GM19395 (cell line): ENCODE measurements around the gene CUX1.
"Not testable (repeated sequence)": the region's sequence is repeated elsewhere in the genome, so short reads cannot be mapped to it uniquely, and the experiment has no call there.

ENCODE experiments used
- ATAC-seq: cut with Tn5 transposase; IDR thresholded peaks from one replicate; pipeline ENCODE4 v1.9.1; 2021; ENCODE audit warnings: mild to moderate bottlenecking, moderate library complexity; ENCODE audit not compliant: unreplicated experiment

Gene CUX1

DNA sequence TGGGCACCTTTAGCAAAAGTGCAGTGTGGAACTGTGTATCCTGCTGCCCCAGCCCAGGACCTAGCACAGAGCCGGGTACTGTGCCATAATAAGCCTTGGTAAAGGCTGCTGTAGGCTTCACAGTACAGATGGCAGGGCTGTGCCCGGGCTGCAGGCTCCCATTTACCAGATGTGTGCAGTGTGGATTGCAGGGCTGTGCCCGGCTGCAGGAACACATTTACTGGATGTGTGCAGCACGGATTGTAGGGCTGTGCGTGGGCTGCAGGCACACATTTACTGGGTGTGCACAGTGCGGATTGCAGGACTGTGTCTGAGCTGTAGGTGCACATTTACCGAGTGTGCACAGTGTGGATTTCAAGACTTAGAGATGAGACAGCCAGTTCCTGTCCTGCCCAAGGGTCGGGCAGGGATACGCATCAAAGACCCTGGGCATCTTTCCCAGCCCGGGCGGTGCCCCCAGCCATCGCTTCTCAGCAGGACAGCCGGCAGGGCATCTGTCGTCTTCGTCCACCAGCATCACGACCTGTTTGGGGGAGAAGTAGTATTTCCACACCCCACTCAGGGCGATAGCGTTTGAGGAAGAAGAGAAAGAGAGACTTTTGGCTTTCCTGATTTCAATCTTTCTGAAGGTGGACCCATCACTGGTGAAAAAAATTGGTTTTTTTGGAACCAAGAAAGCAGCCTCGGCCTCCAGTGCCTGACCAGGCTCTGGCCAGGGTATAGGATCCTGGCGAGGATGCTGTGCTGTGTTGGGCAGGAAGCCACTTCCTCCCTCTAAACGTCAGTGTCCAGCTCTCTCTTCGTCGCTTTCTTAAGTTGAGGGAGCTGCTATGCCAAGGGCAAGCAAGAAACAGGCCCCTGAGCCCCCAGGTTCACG lies 180.8 kb downstream of the CUX1 start:
- ATAC-seq: no peak

DNA sequence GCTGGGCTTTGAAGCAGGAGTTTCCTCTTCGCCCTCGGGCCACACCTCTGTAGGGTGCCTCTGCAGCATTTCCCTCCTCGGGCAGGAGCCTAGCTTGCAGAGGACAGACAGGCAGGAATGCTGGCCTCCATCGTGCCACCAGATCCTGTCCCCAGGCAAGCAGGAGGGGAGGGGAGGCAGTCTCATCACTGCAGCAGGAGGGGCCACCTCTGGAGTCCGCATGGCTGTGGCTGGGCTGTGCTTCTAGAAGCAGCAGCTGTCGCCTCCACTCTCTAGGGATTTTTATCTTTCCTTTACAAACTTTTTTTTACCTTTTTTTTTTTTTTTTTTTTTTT lies 181.4 kb downstream of the CUX1 start:
- no peak for ATAC-seq

DNA sequence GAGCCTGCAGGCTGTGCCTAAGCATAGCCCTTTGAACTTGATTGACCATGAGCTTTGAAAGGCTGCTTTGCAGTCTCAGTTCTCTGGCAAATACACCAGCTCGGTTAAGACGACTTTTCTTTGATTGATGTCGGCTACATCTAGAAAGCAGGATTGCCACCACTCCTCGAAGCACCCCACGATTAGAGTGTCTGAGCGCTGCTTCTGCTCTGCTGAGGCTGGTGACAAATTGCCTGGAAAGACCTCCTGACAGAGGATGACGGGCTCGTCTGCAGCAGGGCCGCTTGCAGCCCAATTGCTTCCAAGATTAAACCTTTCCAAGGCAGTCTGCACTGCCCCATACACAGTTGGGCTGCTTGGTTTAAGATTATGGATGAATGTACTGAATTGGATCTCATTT lies 182.0 kb downstream of the CUX1 start:
- no peak for ATAC-seq

DNA sequence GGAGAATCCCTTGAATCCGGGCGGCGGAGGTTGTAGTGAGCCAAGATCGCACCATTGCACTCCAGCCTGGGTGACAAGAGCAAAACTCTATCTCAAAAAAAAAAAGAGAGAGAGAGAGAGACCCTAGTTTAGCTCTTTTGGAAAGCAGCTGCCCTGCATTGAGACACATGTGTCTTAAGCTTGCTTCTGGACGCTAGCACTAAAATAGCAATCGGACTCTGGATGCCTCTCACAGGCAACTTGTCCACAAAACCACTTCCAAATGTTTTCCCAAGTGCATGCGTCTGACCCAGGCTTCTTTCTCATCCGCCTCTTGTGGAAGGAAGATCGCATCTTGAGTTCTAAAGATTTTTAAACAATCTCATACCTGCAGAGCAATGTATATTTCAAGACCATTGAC lies 182.7 kb downstream of the CUX1 start:
- ATAC-seq: no peak

DNA sequence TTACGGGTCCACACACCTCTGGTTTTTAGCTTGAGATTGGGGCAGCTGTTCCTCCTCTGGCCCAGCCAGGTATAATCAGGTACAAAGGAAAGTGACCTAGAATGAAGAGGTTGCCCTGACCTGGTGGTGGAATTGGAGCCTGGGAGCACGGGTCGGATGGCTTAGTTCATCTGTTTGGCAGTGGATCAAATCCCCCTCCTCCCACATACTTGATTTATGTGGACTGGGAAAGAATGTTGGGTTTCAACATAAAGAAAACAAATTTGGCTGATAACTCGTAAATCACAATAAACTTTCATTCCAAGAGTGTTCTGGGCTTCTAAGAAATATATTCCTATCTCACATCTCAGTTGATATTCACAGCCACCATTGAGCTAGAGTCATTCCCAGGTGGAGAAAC lies 186.8 kb downstream of the CUX1 start:
- no peak for ATAC-seq

DNA sequence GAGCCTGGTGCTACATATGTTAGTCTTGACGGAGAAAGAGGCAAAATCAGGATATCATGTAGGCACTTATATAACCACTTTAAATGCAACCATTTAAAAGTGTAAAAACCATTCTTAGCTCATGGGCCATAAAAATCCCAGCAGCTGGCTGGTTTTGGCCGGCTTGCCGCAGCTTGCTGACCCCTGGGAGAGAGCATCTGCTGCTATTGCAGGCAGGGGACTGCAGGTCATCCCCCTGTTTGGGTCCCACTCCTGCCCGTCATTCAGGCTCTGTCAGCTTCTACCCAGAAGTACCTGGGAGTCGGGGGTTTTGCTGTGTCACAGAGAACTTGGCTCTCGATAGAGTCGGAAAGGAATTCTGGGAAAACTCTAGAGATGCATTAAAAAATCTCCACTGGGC lies 187.4 kb downstream of the CUX1 start:
- no peak for ATAC-seq

DNA sequence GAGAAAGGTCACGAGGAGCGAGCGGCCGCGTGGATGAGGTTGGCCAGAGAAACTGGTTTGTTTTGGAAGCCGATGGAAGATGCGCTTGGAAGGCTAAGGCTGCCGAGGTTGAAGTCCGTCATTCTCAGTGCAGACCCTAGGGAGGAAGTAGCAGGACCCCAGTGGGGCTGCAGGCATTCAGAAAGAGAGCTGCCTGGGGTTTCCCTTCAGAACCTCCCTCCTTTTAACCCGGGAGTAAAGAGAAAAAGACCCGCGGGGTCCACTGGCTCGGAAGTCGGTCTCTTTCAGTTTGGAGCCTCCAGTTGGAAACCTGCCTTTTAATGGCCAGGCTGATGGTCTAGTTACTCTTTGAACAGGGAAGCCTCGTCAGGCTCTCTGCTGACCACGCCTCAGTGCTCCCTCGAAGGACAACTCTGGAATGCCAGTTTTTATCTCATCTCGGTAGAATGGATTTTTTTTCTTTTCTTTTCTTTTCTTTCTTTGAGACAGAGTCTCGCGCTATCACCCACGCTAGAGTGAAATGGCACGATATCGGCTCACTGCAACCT lies 188.6 kb downstream of the CUX1 start:
- ATAC-seq: no peak

DNA sequence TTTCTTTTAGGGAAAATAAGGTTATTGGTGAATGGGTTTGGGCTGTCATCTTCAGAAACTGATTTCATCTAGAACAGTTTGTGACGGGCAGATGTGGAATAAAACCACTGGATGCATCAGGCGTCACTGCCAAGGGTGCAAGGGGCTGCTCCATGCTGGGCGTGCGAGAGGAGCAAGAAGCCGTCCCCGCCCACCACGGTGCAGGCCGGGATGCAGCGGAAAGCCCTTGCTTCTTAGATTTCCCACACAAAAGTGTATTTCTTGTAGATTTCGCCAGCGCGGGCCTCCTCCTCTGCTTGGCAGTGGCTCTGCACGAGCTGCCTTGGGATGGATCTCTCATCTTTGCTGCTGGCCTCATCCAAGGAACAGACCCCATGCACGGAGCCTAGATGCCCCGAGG lies 189.3 kb downstream of the CUX1 start:
- ATAC-seq: no peak

DNA sequence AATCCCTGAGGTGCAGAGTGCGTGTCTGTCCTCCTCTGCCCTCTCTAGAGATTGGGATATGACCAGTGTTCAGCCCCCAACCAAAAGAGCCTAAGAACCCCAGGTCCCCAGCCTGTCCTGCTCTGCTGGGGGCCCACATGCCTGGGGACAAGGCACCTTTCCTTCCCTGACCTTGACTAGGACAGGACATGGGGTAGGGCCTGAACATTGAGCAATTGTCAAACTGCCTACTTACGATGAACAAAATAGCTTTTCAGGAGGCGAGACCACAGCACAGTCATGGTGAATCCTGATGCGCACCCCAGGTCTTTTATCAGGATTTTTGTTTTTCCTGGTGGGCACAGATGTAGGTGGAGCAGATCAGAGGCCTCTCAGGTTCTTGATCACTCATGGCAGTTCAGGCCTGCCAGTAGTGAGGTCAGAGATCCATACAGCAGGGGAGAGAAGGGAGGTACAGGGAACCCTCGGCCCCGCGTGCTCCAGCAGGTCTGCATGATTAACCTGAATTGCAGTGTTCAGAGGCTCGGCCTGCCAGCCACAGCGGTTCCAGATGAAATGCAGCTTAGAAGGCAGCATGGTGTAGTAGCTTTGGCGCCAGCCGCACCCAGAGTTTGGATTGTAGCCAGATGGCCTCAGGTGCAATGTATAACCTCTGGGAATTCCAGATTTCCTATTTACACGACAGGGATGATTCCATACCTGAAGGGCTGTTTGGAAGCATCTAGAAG lies 191.3 kb downstream of the CUX1 start:
- no peak for ATAC-seq

DNA sequence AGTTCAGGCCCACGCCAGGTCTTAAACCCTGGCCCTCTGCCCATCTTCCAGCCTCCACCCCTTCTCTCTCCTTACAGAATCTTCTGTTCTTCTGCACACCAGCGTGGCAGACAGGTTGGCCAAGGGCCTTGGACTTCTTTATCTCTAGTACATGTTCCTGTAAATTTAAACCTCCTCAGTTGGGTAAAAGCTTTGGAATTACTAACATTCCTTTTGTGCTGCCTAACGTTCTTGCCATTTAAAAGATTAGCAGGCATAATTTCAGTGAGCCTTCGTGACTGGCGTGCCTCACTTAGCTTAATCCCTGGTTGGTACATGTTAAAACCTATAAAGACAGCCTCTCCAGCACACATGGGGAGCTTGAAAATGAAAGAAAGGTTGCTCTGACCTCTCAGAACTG lies 192.2 kb downstream of the CUX1 start:
- ATAC-seq: no peak

DNA sequence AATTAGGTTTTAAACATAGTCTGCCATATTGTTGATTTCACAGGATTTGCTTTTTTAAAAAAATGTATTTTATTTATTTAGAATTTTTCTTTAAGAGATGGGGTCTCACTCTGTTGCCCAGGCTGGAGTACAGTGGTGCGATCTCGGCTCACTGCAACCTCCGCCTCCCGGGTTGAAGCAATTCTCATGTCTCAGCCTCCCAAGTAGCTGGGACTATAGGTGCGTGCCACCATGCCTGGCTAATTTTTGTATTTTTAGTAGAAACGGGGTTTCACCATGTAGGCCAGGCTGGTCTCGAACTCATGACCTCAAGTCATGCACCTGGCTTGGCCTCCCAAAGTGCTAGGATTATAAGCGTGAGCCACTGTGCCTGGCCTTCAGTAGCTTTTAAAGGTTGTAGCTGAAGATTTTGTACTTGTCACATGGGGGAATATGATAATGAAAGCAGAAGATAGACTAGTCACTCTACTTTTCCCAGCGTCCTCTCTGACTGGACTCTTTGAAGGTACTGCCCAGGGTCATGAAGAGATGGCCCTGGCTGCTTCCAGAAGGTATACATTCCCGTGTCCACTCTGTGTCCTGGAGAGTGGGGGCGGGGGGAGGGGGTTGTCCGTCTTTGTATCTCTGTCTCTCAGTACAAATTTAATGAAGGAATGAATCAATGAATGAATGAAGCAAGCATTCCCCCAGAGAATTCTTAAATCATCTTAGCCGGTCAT lies 194.8 kb downstream of the CUX1 start:
- ATAC-seq: not testable (repeated sequence)

DNA sequence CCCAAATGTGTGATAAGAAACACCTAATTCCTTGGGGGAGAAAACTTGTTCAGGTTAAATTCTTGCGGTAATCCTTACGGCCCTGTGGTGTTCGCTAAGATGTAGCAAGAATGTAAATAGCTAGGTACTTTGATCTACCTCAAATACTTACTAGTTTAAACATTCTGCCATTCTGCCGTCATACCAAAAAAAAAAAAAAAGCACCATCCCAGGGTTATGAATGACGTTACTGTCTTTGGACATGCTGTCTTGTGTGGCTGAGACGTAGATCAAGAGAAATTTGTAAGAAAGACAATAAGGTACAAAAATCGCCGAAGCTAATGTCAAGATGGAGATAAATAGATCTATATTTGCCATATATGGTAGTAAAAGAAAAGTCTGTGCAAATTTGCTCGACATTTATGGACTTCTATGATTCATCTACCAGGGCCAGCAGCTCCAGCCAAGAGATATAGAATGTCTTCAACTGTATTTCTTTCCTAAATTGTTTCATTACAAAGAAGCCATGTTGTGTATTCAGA lies 195.6 kb downstream of the CUX1 start:
- ATAC-seq: no peak

DNA sequence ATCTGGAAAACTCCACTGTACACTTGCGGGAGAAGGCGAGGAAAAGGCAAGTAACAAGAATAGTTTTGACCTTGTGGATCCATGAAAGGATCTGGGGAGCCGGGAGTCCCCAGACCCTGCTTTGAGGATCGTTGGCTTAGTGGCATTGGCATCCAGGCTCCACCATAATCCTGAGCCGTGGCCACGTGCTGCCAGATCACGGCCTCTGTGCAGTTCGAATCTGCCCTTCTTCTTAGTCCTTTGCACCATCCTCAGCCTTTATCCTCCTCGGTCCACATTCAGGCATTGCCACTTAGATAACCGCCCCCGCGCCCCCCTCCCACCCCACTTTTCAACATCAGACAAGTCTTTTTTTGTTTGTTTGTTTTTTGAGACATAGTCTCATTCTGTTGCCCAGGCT lies 201.4 kb downstream of the CUX1 start:
- ATAC-seq: no peak

DNA sequence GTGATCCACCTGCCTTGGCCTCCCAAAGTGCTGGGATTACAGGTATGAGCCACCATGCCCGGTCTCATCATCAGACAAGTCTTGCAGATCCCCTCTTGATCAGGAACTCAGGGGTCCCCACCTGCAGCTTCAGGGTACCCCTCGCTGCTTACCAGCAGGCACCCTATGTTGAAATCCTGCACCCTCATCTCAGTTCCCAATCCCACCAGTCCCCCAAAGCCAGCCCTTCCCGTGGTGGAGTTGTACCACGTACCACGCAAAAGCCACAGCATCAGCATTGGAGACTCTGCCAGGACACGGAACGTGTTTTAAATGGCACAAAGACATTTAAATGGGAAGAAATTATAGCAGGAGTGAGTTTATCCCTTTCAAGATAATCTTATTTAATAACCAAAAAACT lies 202.0 kb downstream of the CUX1 start:
- ATAC-seq: no peak

DNA sequence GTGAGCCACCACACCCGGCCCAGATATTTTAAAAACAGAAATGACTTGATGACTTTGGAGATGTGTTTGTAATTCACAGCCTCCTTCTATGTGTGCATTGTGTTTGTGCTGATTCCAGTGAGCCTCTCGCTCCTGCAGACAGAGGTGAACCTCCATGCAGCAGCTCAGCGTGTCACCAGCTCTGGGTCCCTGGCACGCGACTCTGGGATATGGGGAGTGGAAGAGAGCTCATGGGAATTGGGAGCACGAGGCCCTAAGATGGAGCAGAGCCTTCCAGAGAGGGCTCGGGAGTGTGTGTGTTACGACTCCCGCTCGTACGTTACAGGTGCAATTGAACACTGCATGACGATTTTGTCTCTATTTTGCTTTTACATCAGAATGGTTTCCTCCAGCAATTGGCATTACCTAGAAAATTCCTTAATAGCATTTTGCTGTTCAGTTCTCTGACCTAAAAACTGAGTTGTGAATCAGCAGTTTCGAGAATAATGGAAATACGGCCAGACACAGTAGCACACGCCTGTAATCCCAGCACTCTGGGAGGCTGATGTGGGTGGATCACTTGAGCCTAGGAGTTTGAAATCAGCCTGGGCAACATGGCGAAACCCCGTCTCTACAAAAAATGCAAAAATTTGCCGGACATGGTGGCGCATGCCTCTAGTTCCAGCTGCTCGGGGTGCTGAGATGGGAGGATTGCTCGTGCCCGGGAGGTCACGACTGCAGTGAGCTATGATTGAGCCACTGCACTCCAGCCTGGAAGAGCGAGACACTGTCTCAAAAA lies 204.6 kb downstream of the CUX1 start:
- no peak for ATAC-seq

DNA sequence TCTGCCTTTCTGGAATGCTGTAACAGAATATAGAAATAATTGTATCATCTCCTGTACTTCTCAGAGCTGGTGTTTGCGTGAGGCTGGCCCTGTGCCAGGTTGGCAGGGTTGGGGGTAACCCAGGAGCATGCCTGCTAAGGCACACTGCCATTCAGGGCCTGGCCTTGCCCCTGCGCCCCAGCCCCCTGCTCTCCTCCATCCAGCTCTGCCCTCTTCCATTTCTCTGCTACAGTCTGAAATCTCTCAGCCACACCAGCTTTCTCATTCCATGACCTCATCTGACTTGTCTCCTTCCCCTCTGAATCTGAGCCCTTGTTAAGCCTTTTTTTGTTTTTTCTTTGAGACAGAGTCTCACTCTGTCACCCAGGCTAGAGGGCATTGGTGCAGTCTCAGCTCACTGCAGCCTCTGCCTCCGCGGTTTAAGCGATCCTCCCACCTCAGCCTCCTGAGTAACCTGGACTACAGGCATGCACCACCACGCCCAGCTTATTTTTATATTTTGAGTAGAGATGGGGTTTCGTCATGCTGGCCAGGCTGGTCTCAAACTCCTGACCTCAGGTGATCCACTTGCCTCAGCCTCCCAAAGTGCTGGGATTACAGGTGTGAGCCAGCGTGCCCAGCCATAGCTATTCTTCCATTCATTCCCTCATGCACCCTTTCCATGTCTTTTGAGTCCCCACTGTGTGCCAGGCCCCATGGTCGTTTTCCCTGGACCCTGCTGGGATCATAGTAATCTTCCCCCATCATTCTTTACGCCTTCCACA lies 206.8 kb downstream of the CUX1 start:
- ATAC-seq: no peak

DNA sequence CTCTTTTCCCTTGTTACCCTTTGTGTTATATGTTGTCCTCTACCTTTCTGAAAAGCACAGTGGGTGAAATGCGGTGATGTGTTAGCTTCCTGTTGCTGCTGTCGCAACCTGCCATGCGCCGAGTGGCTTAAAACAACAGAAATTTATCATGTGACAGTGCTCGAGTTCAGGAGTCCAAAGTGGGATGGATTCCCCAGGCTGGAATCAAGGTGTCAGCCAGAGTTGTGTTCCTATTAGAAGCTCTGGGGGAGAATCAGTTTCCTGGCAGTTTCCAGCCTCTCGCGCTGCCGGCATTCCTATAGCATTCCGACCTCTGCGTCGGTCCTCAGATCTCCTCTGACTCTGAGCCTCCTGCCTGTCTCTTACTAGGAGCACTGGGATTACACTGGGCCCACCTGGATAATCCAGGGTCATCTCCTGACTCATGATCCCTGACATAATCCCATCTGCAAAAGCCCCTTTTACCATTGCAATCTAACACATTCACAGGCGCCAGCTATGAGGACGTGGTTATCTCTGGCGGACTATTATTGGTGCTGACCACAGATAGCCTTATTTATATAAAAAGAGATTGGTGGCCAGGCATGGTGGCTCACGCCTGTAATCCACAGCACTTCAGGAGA lies 207.5 kb downstream of the CUX1 start:
- ATAC-seq: no peak

DNA sequence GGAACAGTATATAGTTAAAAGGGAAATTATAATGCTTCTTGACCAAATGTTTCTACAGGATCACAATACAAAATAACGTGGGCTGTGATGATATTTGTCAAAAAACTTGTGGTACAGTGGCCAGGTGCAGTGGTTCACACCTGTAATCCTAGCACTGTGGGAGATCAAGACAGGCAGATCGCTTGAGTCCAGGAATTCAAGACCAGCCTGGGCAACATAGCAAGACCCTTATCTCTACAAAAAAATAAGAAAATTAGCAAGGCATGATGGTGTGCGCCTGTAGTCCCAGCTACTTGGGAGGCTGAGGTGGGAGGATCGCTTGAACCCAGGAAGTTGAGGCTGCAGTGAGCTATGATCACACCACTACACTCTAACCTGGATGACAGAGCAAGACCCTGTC lies 208.4 kb downstream of the CUX1 start:
- not testable (repeated sequence) for ATAC-seq

DNA sequence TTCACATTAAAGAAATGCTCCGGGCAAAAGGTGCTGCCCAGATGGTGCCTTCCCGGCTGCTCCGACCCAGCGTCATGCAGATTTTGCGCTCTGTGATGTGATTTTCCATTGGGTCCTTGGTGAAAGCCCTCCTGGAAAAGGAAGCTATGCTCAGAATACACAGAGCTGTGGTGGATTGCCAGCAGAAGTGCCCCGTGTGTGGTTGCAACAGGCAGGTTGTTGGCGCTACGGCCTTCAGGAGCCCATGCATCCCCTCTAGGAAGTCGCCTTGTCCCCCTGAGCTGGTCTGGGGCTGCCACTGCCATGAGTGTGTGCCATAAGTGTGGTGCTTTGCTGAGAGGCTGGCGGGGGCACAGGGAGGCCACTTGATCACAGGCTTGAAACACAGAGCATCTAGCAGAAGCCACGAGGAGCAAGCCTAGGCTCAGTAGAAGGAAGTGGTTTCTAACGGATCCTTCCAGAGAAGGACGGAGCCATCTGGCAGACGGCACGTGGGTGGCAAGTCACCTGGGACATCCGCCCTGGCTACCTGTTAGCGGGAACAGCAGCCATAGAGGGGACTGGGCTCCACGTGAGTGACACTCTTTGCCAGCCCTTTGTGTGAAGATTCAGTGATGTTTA lies 210.9 kb downstream of the CUX1 start:
- ATAC-seq: no peak
